ENCODE measurements around the gene NUBP2.

Gene NUBP2

GRCh38 chr16:1809281-1809801, 26.6 kb downstream of the NUBP2 start:
- DNase-seq (ENCODE audit: low spot score): no peak

GRCh38 chr16:1810106-1810505, 27.3 kb downstream of the NUBP2 start:
- DNase-seq (ENCODE audit: low spot score): no peak

GRCh38 chr16:1810536-1810935, 27.8 kb downstream of the NUBP2 start:
- no peak for DNase-seq (ENCODE audit: low spot score)

- DNase-seq (ENCODE audit: low spot score): peak; percentile 10
Observed at GRCh38 chr16:1812732-1813163, 30.0 kb downstream of the NUBP2 start.

GRCh38 chr16:1815461-1815860, 32.7 kb downstream of the NUBP2 start:
- DNase-seq (ENCODE audit: low spot score): no peak

GRCh38 chr16:1816396-1817275, 33.9 kb downstream of the NUBP2 start:
- DNase-seq (ENCODE audit: low spot score): no peak

GRCh38 chr16:1817276-1817589, 34.5 kb downstream of the NUBP2 start:
- no peak for DNase-seq (ENCODE audit: low spot score)

- DNase-seq (ENCODE audit: low spot score): no peak
Observed at GRCh38 chr16:1817716-1818115, 35.0 kb downstream of the NUBP2 start.

GRCh38 chr16:1818204-1818872, 35.6 kb downstream of the NUBP2 start:
- DNase-seq (ENCODE audit: low spot score): no peak

- no peak for DNase-seq (ENCODE audit: low spot score)
Observed at GRCh38 chr16:1818873-1819525, 36.2 kb downstream of the NUBP2 start.

- no peak for DNase-seq (ENCODE audit: low spot score)
Observed at GRCh38 chr16:1819611-1820010, 36.9 kb downstream of the NUBP2 start.

- DNase-seq (ENCODE audit: low spot score): no peak
Observed at GRCh38 chr16:1820096-1820945, 37.6 kb downstream of the NUBP2 start.

- no peak for DNase-seq (ENCODE audit: low spot score)
Observed at GRCh38 chr16:1820946-1821290, 38.2 kb downstream of the NUBP2 start.

GRCh38 chr16:1821861-1822611, 39.3 kb downstream of the NUBP2 start:
- DNase-seq (ENCODE audit: low spot score): no peak

- DNase-seq (ENCODE audit: low spot score): no peak
Observed at GRCh38 chr16:1822801-1823200, 40.0 kb downstream of the NUBP2 start.

GRCh38 chr16:1823821-1824220, 41.1 kb downstream of the NUBP2 start:
- DNase-seq (ENCODE audit: low spot score): peak; percentile 47

GRCh38 chr16:1825381-1825863, 42.7 kb downstream of the NUBP2 start:
- DNase-seq (ENCODE audit: low spot score): no peak

GRCh38 chr16:1825864-1826690, 43.3 kb downstream of the NUBP2 start:
- peak; percentile 30 for DNase-seq (ENCODE audit: low spot score)

- peak; percentile 93 for DNase-seq (ENCODE audit: low spot score)
Observed at GRCh38 chr16:1826691-1827573, 44.2 kb downstream of the NUBP2 start, which contains the start of the genes FAHD1 and HAGH. FAHD1 (plus strand) TSS chr16:1827206; CDS start chr16:1827239, 33 bp downstream. HAGH (minus strand) TSS chr16:1826825; CDS start chr16:1826787, 38 bp downstream.
